ENCODE measurements around the gene COL26A1.

DNA sequence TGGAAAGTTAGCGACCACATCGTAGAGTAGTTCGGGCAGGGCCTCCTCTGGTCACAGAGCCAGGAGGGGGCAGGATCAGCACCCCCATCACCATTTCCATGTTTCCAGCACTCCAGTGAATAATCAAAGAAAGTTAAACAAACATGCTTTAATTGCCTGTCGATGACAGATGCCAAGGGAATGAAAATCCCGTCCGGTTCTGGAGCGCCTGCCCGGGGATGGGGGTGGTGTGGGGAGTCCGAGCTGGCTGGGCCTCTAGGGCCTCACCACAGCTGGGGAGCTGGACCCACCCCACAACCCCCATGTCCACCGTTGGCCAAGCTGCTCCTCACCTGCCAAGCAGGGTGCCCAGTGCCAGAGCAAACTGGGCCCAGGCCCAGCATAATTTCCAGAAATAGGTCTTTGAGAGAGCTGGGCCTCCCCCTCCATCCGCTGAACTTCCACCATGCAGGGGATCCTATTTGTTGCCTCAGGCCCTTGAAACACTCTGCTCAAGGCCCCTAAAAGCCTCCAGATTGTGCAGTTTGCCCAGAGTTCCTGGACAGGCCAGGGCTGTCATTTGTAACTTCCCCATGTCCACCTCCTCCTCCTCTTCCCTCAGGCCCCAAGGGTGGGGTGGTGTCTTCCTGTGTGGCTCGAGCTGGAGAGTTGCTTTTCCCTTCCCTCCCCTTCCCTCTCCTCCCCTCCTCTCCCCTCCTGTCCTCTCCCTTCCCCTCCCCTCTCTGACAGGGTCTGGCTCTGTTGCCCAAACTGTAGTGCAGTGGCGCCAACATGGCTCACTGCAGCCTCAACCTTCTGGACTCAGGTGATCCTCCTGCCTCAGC, 165.4 kb downstream of the COL26A1 start:
- TF ChIP-seq, protein P1, sequence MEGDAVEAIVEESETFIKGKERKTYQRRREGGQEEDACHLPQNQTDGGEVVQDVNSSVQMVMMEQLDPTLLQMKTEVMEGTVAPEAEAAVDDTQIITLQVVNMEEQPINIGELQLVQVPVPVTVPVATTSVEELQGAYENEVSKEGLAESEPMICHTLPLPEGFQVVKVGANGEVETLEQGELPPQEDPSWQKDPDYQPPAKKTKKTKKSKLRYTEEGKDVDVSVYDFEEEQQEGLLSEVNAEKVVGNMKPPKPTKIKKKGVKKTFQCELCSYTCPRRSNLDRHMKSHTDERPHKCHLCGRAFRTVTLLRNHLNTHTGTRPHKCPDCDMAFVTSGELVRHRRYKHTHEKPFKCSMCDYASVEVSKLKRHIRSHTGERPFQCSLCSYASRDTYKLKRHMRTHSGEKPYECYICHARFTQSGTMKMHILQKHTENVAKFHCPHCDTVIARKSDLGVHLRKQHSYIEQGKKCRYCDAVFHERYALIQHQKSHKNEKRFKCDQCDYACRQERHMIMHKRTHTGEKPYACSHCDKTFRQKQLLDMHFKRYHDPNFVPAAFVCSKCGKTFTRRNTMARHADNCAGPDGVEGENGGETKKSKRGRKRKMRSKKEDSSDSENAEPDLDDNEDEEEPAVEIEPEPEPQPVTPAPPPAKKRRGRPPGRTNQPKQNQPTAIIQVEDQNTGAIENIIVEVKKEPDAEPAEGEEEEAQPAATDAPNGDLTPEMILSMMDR (IDR thresholded peaks at IDR 0.05) = no peak
- no peak for TF ChIP-seq POLR2A (IDR thresholded peaks at IDR 0.05)
- no peak for TF ChIP-seq EP300 (IDR thresholded peaks at IDR 0.05)
